ENCODE data around the gene R3HDM4. TPM values are rescaled to one million over a fixed set of nuclear protein-coding genes. Genes with fewer than 3 reads are reported as not detected.

Gene R3HDM4
- total RNA-seq, 4 donors from 2014 or later, result 24.1 to 37.3 (median 26.8) TPM

GRCh38 chr19:955803-956765 lies 43.1 kb upstream of the R3HDM4 start:
- no peak for TF ChIP-seq CTCF (IDR thresholded peaks at IDR 0.05; ENCODE audit: low read depth)

- no peak for TF ChIP-seq CTCF (IDR thresholded peaks at IDR 0.05; ENCODE audit: low read depth)
These were observed 41.9 kb upstream of the R3HDM4 start for GRCh38 chr19:954672-955494.

- TF ChIP-seq CTCF (IDR thresholded peaks at IDR 0.05; ENCODE audit: low read depth), result no peak
These were observed 41.3 kb upstream of the R3HDM4 start for GRCh38 chr19:954272-954671.

GRCh38 chr19:953445-954271 lies 40.6 kb upstream of the R3HDM4 start:
- no peak for TF ChIP-seq CTCF (IDR thresholded peaks at IDR 0.05; ENCODE audit: low read depth)

GRCh38 chr19:952680-953444 lies 39.8 kb upstream of the R3HDM4 start:
- TF ChIP-seq CTCF (IDR thresholded peaks at IDR 0.05; ENCODE audit: low read depth), result no peak

- TF ChIP-seq CTCF (IDR thresholded peaks at IDR 0.05; ENCODE audit: low read depth), result no peak
These were observed 39.1 kb upstream of the R3HDM4 start for GRCh38 chr19:952049-952679.
